ENCODE data around the gene BAIAP2. TPM values are rescaled to one million over a fixed set of nuclear protein-coding genes. Genes with fewer than 3 reads are reported as not detected.

BAIAP2 gene
- total and polyA plus RNA-seq, 10 of the 15 experiments (the other 5 are each of a cell fraction or from before 2014, with no cell fraction given): 0.15 to 1.2 (median 0.46) TPM; not detected in 2

- FAIRE-seq (no peak), ATAC-seq (0 out of 3 replicates have a peak, but pooled peaks have one; percentile 17), DNase-seq (ENCODE audit: low read depth, low spot score) (no peak)
- Histone ChIP-seq H3K4me1 (ENCODE audit: control insufficient read depth, insufficient read depth, low read length) (no peaks in the 10 kb centered on the region), H3K27me3 (replicated peaks in 1 of 2; ENCODE audit: control insufficient read depth in 2 of 2, insufficient read depth in 2 of 2, low read length in 1 of 2) (no peaks in the 10 kb centered on the region), H3K9me3 (replicated peaks; ENCODE audit: control insufficient read depth, insufficient read depth, low read length) (no peaks in the 10 kb centered on the region), H3K4me3 (no peak overlapping the region), H4K20me1 (ENCODE audit: control insufficient read depth, insufficient read depth) (no peaks in the 10 kb centered on the region), H3K79me2 (ENCODE audit: control insufficient read depth, insufficient read depth, low read length) (no peaks in the 10 kb centered on the region), H3K4me2 (ENCODE audit: control insufficient read depth, insufficient read depth) (no peak overlapping the region), H3K36me3 (ENCODE audit: control insufficient read depth in 2 of 2, insufficient read depth in 2 of 2, low read length in 1 of 2) (no peaks in the 10 kb centered on the region), H2AFZ (ENCODE audit: control insufficient read depth, low read depth, low read length) (no peak overlapping the region), H3K27ac (ENCODE audit: control insufficient read depth, insufficient read depth) (no peak overlapping the region), H3K9ac (ENCODE audit: control insufficient read depth, insufficient read depth, low read length) (no peak overlapping the region)
- intact Hi-C loops (cut with micrococcal nuclease; ENCODE audit: unreplicated experiment) (no loop called here), in situ Hi-C loops (cut with MboI) (loop anchor here (25.0 kb wide), 1 partner anchor 357 kb away; no protein-coding TSS in a partner anchor)
- ChIA-PET CTCF (no interaction called here), RAD21 (ENCODE audit: unreplicated experiment) (no interaction called here), SMC1A (ENCODE audit: uncharacterized antibody, unreplicated experiment) (no interaction called here), POLR2A (no interaction called here)
- no TSS peak for BruUV-seq (replicated peaks)
- 45% methylated on average over 14 of the region's 14 CpGs for WGBS (ENCODE audit: insufficient coverage, insufficient replicate concordance, low lambda C conversion rate, missing lambda C conversion rate)
- TF ChIP-seq GATAD2B (conservative IDR thresholded peaks at IDR 0.05; ENCODE audit: low read depth): no peak
- TF ChIP-seq NKRF (conservative IDR thresholded peaks at IDR 0.05): no peak
- TF ChIP-seq PAX5 (IDR thresholded peaks at IDR 0.05; ENCODE audit: borderline replicate concordance, low read depth, low read length): no peak
- no peak for TF ChIP-seq CREM (IDR thresholded peaks at IDR 0.05; ENCODE audit: low read depth)
- TF ChIP-seq NFYB (IDR thresholded peaks at IDR 0.05; ENCODE audit: insufficient read depth, low read depth, low read length): no peak
- TF ChIP-seq BHLHE40 (IDR thresholded peaks at IDR 0.05; ENCODE audit: borderline replicate concordance in 1 of 2, low read depth in 2 of 2, low read length in 1 of 2): no peak
- TF ChIP-seq RFX5 (IDR thresholded peaks at IDR 0.05; ENCODE audit: low read depth, low read length): no peak
- TF ChIP-seq BRCA1 (IDR thresholded peaks at IDR 0.05; ENCODE audit: low read depth, low read length): no peak
- no peak for TF ChIP-seq CEBPB (IDR thresholded peaks at IDR 0.05; ENCODE audit: borderline replicate concordance in 1 of 2, low read depth in 2 of 2, low read length in 2 of 2)
- no peak for TF ChIP-seq E2F8 (IDR thresholded peaks at IDR 0.05; ENCODE audit: low read depth, partially characterized antibody)
- TF ChIP-seq ZBTB33 (IDR thresholded peaks at IDR 0.05): no peak
- no peak for TF ChIP-seq MYB (IDR thresholded peaks at IDR 0.05; ENCODE audit: borderline replicate concordance, low read depth, low read length)
- no peak for TF ChIP-seq PAX8 (IDR thresholded peaks at IDR 0.05)
- no peak for TF ChIP-seq ZNF622 (IDR thresholded peaks at IDR 0.05)
- TF ChIP-seq SMAD1 (IDR thresholded peaks at IDR 0.05; ENCODE audit: low read depth, partially characterized antibody): no peak
- no peak for TF ChIP-seq BCL11A (IDR thresholded peaks at IDR 0.05; ENCODE audit: low read depth, low read length)
Measured at GRCh38 chr17:81129711-81130367, 94.9 kb downstream of the BAIAP2 start.
